ENCODE measurements around the gene ETV3L.

Gene ETV3L

GRCh38 chr1:157131281-157131680, 31.7 kb upstream of the ETV3L start:
- no peak for DNase-seq

DNA sequence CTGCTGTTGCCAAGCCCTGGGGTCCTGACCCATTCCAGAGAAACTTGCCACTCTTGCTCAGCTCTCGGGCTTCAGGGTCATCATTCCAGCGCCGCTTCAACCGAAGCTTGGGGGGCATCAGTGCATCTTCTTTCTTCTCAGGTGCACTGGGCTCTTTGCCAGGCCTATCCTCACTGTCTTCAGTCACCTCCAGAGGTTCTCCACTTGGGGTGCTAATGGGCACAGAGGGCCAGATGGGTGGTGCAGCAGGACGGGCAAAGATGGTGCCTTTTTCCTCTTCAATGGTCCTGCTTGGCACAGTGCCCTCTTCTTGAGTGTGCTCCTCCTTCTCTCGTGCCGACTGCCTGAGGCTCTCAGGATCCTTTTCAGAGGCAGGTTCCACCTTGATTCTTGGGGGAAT, 25.2 kb upstream of the ETV3L start:
- DNase-seq: no peak

GRCh38 chr1:157119448-157119847, 19.8 kb upstream of the ETV3L start:
- DNase-seq: no peak

GRCh38 chr1:157119008-157119407, 19.4 kb upstream of the ETV3L start:
- DNase-seq: no peak

GRCh38 chr1:157117527-157118057, 18.0 kb upstream of the ETV3L start:
- no peak for DNase-seq

- no peak for DNase-seq
Measured at GRCh38 chr1:157116737-157117103, 17.1 kb upstream of the ETV3L start.

- DNase-seq: no peak
Measured at GRCh38 chr1:157115851-157116736, 16.5 kb upstream of the ETV3L start.

- no peak for DNase-seq
Measured at GRCh38 chr1:157115429-157115838, 15.8 kb upstream of the ETV3L start.

DNA sequence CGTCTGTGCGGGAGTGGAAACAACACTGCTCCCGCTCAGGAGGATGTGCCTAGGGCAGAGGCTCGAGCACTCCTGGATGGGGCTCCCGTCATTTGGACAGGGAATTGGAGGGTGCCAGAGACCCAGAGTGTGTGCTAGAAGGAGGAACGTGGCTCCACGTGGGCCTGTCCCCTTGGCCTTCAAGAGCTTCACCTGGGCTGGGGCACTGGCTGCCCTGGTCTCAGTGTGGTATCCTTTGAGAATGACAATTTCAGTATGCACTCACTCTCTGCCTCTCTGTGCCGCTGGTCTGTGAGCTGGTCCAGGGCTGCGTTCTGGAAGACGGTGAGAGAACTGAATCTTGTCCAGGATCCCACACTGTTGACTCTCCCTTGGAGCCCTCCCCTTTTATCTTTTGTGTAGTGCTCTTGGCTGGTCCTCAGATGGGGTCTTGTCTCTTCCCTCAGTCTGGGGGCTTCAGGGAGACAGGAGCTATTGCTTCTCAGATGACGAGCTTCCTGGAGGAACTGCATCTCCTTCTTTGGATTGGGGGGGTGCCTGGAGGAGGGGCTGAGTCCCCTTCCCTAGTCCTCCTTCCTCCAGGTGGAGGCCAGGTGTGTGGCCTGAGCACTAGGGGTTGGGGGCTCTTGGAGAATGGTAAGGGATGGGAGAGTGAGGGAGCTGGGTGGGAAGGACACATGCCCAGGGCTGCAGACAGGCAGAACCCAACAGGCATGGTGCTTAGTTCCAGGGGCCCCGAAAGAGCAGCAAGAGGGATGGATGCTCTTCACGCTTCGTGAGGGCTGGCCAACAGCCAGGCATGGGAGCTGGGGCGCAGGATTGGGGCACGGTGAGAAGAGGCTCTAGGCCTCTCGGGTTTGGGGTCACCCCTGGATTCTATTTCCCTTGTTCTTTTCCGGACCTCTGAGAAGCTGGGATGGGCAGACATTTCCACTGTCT, 14.8 kb upstream of the ETV3L start:
- no peak for DNase-seq

GRCh38 chr1:157113631-157114030, 14.0 kb upstream of the ETV3L start:
- no peak for DNase-seq

GRCh38 chr1:157113106-157113505, 13.5 kb upstream of the ETV3L start:
- DNase-seq: no peak

GRCh38 chr1:157112186-157112867, 12.7 kb upstream of the ETV3L start:
- no peak for DNase-seq

DNA sequence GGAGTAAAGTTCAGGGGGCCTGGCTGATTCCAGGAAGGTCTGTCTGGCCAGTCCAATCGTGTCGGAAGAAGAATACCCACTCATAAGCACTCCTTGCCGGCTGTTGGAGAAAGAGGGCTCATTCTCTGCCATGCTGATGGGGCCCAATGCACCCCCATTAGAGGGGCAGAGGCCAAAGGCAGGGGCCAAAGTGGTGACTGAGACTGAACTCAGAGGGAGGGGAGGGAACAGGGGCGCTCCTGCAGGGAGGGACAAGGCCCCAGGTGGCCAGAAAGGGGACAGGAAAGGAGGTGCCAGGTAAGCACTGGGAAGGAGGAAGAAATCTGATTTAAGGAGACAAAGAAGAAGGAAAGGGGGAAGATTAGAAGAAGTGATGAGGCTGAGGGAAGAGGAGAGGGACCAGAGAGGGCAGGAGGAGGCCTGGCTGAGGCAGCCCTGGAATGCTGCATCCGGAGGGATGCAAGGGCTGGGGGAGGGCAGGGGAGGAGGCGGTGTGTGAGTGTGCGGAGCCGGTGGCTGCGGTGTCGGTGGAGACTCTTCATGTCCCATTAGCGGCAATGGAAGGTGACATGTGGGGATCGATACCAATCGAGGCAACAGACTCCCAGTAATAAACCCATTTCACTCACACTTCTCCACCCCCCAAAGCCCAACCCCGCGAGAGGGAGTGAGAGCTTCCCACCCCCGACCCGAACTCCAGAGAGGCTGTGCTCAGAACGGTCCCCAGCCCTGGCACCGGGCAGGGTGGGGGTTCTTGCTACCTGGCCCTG, 12.0 kb upstream of the ETV3L start:
- no peak for DNase-seq

- DNase-seq: no peak
Measured at GRCh38 chr1:157110686-157111085, 11.1 kb upstream of the ETV3L start.

DNA sequence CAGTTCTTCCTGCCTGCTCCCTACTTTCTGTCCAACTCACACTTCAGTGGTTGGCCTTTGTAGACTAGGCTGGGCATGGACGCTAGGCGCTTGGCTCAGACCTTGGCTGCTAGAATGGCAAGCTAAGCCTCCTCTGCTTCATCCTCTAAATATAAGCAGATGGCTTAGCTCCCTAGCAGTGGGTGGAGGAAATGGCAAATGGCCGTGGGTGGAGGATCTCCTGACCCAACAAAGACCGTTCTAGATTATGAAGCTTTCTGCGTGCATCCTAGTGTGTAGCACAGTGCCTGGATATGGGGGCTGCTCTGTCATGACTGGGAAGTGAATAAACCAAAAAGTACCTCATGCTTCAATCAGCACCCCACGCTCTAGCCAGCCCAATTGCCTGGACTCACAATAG, 10.4 kb upstream of the ETV3L start:
- no peak for DNase-seq

GRCh38 chr1:157108448-157108847, 8.8 kb upstream of the ETV3L start:
- no peak for DNase-seq

GRCh38 chr1:157107702-157108101, 8.1 kb upstream of the ETV3L start:
- DNase-seq: no peak

DNA sequence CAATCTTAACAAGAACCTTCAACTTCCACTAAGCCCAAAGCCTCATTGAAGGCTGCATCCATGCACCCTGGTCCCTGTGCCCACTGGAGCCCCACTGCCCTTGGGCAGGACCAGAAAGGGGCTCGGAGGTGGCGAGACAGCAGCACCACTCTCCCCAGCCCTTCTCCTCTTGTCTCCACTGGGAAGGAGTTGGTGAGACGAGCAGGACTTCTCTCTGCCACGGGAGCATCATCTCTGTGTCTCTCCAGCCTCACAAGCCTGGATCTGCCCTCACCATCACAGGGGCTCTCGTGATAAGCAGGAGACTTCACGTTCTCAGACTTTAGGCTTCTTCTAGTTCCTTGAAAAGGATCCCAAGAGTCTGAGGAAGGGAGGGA, 7.2 kb upstream of the ETV3L start:
- DNase-seq: no peak

DNA sequence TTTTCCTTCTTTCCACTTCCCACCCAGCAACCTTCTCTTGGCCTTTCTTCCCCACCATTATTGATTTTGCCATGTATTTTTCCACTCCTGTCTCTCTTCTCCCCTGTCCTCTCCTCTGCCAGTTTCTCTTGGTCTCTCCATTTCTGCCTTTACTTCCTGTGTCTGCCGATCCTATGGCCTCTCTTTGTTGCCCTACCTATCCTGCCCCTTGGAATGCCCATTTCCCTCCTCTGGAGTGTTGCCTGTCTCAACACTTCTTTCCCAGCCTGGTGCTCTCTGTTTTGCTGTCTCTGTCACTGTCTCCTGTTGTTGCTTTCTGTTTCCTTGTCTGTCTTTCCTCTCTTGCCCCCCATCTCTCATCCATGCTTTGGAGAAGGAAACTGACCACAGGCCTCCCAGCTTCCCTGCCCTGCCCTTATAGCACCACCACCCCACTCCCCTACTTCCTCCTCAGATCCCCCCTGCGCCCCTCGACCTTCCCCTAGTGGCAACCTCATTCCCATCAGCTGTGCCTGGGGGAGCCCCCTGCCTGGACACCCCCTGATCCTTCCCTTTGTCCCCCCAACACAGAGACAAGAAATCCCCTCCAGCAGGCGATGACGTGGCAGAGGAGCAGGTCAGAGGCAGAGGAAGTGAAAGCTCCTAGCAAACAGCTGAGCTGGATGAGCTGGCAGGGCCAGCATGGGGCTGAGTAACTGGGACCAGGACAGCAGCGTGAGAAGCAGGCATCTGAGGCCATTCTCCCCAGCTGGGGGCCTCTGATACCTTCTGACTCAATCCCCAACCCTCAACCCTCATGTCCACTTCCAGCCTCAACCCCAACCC, 6.6 kb upstream of the ETV3L start:
- no peak for DNase-seq

GRCh38 chr1:157105298-157105987, 5.8 kb upstream of the ETV3L start:
- DNase-seq: no peak

All from activated CD4-positive, alpha-beta T cell treated with anti-CD3 and anti-CD28 coated beads for 4 hours (primary cell).